ENCODE data around the gene NCOR1.
"Not testable (repeated sequence)": the region's sequence is repeated elsewhere in the genome, so short reads cannot be mapped to it uniquely, and the experiment has no call there.

Gene NCOR1

GRCh38 chr17:16215273-16215964 is at the start of gene NCOR1:
TSS of gene NCOR1 (minus strand) at chr17:16215534. CDS start at chr17:16194569, 20,965 bp downstream.
- DNase-seq, result peak; percentile 81

- DNase-seq, result no peak
These were observed 46.9 kb upstream of the NCOR1 start for GRCh38 chr17:16262201-16262600.

GRCh38 chr17:16261049-16261448 is 45.7 kb upstream of the NCOR1 start:
- DNase-seq, result no peak

GRCh38 chr17:16259926-16260325 is 44.6 kb upstream of the NCOR1 start:
- no peak for DNase-seq

- DNase-seq, result no peak
These were observed 43.6 kb upstream of the NCOR1 start for GRCh38 chr17:16258901-16259300.

- DNase-seq, result no peak
These were observed 40.2 kb upstream of the NCOR1 start for GRCh38 chr17:16255481-16255921.

- DNase-seq, result no peak
These were observed 39.6 kb upstream of the NCOR1 start for GRCh38 chr17:16254773-16255400.

GRCh38 chr17:16251556-16251955 is 36.2 kb upstream of the NCOR1 start:
- DNase-seq, result no peak

- DNase-seq, result no peak
These were observed 35.7 kb upstream of the NCOR1 start for GRCh38 chr17:16251043-16251442.

- DNase-seq, result no peak
These were observed 35.3 kb upstream of the NCOR1 start for GRCh38 chr17:16250635-16251034.

GRCh38 chr17:16247586-16247984 is 32.3 kb upstream of the NCOR1 start:
- no peak for DNase-seq

GRCh38 chr17:16243801-16244567 is 28.6 kb upstream of the NCOR1 start:
- DNase-seq, result no peak

GRCh38 chr17:16243385-16243784 is 28.1 kb upstream of the NCOR1 start:
- DNase-seq, result no peak

- no peak for DNase-seq
These were observed 26.6 kb upstream of the NCOR1 start for GRCh38 chr17:16241906-16242399.

GRCh38 chr17:16239931-16240330 is 24.6 kb upstream of the NCOR1 start:
- no peak for DNase-seq

GRCh38 chr17:16232391-16232790 is 17.1 kb upstream of the NCOR1 start:
- DNase-seq, result no peak

GRCh38 chr17:16229912-16230561 is 14.7 kb upstream of the NCOR1 start:
- DNase-seq, result not testable (repeated sequence)

GRCh38 chr17:16222406-16222805 is 7.1 kb upstream of the NCOR1 start:
- DNase-seq, result no peak

GRCh38 chr17:16217002-16217635 is 1.8 kb upstream of the NCOR1 start, which contains the start of gene PIGL:
TSS of gene PIGL (plus strand) at chr17:16217210. CDS start at chr17:16217227, 17 bp downstream.
- DNase-seq, result peak; percentile 57

GRCh38 chr17:16216341-16217001 is 1.1 kb upstream of the NCOR1 start:
- not testable (repeated sequence) for DNase-seq

GRCh38 chr17:16215965-16216316 is 607 bp upstream of the NCOR1 start:
- DNase-seq, result no peak

GRCh38 chr17:16215002-16215272 is 397 bp downstream of the NCOR1 start:
- no peak for DNase-seq
